Hepatocyte (in vitro differentiated cells): Measurements from ENCODE around the gene ZP2. TPM values are rescaled to one million over a fixed set of nuclear protein-coding genes. Genes with fewer than 3 reads are reported as not detected.
"Not testable (repeated sequence)": the region's sequence is repeated elsewhere in the genome, so short reads cannot be mapped to it uniquely, and the experiment has no call there.

ENCODE experiments used
- DNase-seq: peaks from one replicate; pipeline ENCODE4 v3.0.0-alpha.2; 2016; ENCODE audit warnings: low spot score
- H2AFZ ChIP-seq: fragments of 200-600 bp; sonication (generic); 2 replicates; pipeline ENCODE4 v1.6.0; 2016; ENCODE audit warnings: antibody characterized with exemption, mild to moderate bottlenecking
- H3K27ac ChIP-seq: fragments of 200-600 bp; sonication (generic); 2 replicates; pipeline ENCODE4 v1.5.1; 2016; ENCODE audit warnings: mild to moderate bottlenecking
- H3K27me3 ChIP-seq: fragments of 200-600 bp; sonication (generic); 2 replicates; pipeline ENCODE4 v1.6.1; 2016
- H3K36me3 ChIP-seq: fragments of 200-600 bp; sonication (generic); replicated peaks from 2 replicates; pipeline ENCODE4 v1.5.1; 2016; ENCODE audit warnings: low read depth; ENCODE audit not compliant: insufficient read depth
- H3K4me1 ChIP-seq: fragments of 200-600 bp; sonication (generic); 2 replicates; pipeline ENCODE4 v1.5.1; 2016; ENCODE audit warnings: mild to moderate bottlenecking, moderate library complexity; ENCODE audit not compliant: insufficient read depth
- H3K4me2 ChIP-seq: fragments of 200-600 bp; sonication (generic); 2 replicates; pipeline ENCODE4 v1.6.0; 2016
- H3K4me3 ChIP-seq: fragments of 200-600 bp; sonication (generic); 2 replicates; pipeline ENCODE4 v1.5.1; 2016; ENCODE audit warnings: mild to moderate bottlenecking
- H3K79me2 ChIP-seq: fragments of 200-600 bp; sonication (generic); 2 replicates; pipeline ENCODE4 v1.6.0; 2017; ENCODE audit warnings: mild to moderate bottlenecking
- H3K9me2 ChIP-seq: fragments of 200-600 bp; sonication (generic); replicated peaks from 2 replicates; pipeline ENCODE4 v1.6.0; 2017; ENCODE audit warnings: mild to moderate bottlenecking; ENCODE audit not compliant: insufficient read depth
- H3K9me3 ChIP-seq: fragments of 200-600 bp; sonication (generic); 2 replicates; pipeline ENCODE4 v1.5.1; 2016; ENCODE audit warnings: low read depth, mild to moderate bottlenecking
- H4K20me1 ChIP-seq: fragments of 200-600 bp; sonication (generic); 2 replicates; pipeline ENCODE4 v1.6.0; 2016; ENCODE audit warnings: mild to moderate bottlenecking; ENCODE audit not compliant: insufficient read depth, poor library complexity, severe bottlenecking
- EZH2 ChIP-seq: fragments of 200-600 bp; sonication (generic); IDR thresholded peaks from 2 replicates; pipeline ENCODE4 v1.6.1; 2016; ENCODE audit warnings: antibody characterized with exemption, mild to moderate bottlenecking, borderline replicate concordance
- EZH2phosphoT487 ChIP-seq: fragments of 200-600 bp; sonication (generic); IDR thresholded peaks from one replicate; pipeline ENCODE4 v1.6.1; 2018; ENCODE audit warnings: antibody characterized with exemption, mild to moderate bottlenecking, low read depth, moderate library complexity; ENCODE audit not compliant: unreplicated experiment, severe bottlenecking
- WGBS: methylation state at CpG from one replicate; pipeline ENCODE4 v1.1.6; 2016; ENCODE audit warnings: low lambda C conversion rate; ENCODE audit errors: missing lambda C conversion rate; 5-methylcytosine and 5-hydroxymethylcytosine counted together
- polyA plus RNA-seq: library from polyadenylated mRNA; unstranded; fragments of >200 nt; fragmentation: Nextera tagmentation; extraction: Ambion mirVana; gene quantifications from 2 replicates; pipeline ENCODE4 v1.2.1, GENCODE V29; 2016
- total RNA-seq: library from RNA; depleted of rRNA; stranded (reverse); fragments of >200 nt; gene quantifications from 2 replicates; pipeline ENCODE4 v1.2.3, GENCODE V29; 2014
- TF ChIP-seq, protein P1 (sequence below): fragments of 200-600 bp; sonication (generic); IDR thresholded peaks from 2 replicates; pipeline ENCODE4 v1.5.1; 2016; ENCODE audit warnings: antibody characterized with exemption, mild to moderate bottlenecking; ENCODE audit not compliant: poor library complexity

Gene ZP2
- total and polyA plus RNA-seq, 2 experiments from 2014 or later, result 0.20 TPM; not detected in 1

- 93% methylated on average over 1 of the region's 1 CpG for WGBS
Observed at GRCh38 chr16:21197112-21197511, 14.3 kb downstream of the ZP2 start.

DNA sequence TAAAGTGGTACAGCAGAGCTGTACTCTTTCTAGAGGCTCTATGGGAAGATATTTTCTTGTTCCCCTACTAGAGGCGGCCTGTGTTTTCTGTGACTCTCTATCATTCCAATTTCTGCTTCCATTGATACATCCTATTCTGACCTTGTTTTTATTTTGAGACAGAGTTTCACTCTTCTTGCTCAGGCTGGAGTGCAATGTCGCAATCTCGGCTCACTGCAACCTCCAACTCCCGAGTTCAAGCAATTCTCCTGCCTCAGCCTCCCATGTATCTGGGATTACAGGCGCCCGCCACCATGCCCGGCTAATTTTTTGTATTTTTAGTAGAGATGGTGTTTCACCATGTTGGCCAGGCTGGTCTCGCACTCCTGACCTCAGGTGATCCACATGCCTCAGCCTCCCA lies 16.0 kb downstream of the ZP2 start:
- H3K9me3 ChIP-seq, H3K4me3 ChIP-seq, H3K27me3 ChIP-seq, DNase-seq, H4K20me1 ChIP-seq, H3K4me1 ChIP-seq, H3K36me3 ChIP-seq, H3K9me2 ChIP-seq, H3K27ac ChIP-seq, H3K79me2 ChIP-seq, H3K4me2 ChIP-seq, H2AFZ ChIP-seq: not testable (repeated sequence)
- 93% methylated on average over 8 of the region's 8 CpGs for WGBS

More at GRCh38 chr16:21197112-21197511, 14.3 kb downstream of the ZP2 start:
- DNase-seq, result no peak
- H3K27me3 ChIP-seq, result no peaks in the 10 kb centered on the region
- H3K9me3 ChIP-seq, result no peaks in the 10 kb centered on the region
- H3K4me3 ChIP-seq, result no peak overlapping the region
- no peaks in the 10 kb centered on the region for H3K79me2 ChIP-seq
- no peaks in the 10 kb centered on the region for H3K9me2 ChIP-seq
- H3K27ac ChIP-seq, result no peak overlapping the region
- H3K4me2 ChIP-seq, result no peak overlapping the region
- TF ChIP-seq EZH2 (no peak), EZH2phosphoT487 (no peak)
- TF ChIP-seq, protein P1, sequence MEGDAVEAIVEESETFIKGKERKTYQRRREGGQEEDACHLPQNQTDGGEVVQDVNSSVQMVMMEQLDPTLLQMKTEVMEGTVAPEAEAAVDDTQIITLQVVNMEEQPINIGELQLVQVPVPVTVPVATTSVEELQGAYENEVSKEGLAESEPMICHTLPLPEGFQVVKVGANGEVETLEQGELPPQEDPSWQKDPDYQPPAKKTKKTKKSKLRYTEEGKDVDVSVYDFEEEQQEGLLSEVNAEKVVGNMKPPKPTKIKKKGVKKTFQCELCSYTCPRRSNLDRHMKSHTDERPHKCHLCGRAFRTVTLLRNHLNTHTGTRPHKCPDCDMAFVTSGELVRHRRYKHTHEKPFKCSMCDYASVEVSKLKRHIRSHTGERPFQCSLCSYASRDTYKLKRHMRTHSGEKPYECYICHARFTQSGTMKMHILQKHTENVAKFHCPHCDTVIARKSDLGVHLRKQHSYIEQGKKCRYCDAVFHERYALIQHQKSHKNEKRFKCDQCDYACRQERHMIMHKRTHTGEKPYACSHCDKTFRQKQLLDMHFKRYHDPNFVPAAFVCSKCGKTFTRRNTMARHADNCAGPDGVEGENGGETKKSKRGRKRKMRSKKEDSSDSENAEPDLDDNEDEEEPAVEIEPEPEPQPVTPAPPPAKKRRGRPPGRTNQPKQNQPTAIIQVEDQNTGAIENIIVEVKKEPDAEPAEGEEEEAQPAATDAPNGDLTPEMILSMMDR, result no peak
- H3K4me1 ChIP-seq, result no peaks in the 10 kb centered on the region
- no peaks in the 10 kb centered on the region for H4K20me1 ChIP-seq
- H2AFZ ChIP-seq, result no peak overlapping the region
- no peaks in the 10 kb centered on the region for H3K36me3 ChIP-seq

GRCh38 chr16:21194771-21195301 lies 16.5 kb downstream of the ZP2 start:
- Histone ChIP-seq H3K36me3 (no peaks in the 10 kb centered on the region), H3K79me2 (no peaks in the 10 kb centered on the region), H3K27ac (no peak overlapping the region), H3K9me2 (no peaks in the 10 kb centered on the region), H3K4me3 (no peak overlapping the region), H3K4me2 (no peak overlapping the region), H3K4me1 (no peaks in the 10 kb centered on the region), H3K9me3 (no peaks in the 10 kb centered on the region), H4K20me1 (no peaks in the 10 kb centered on the region), H3K27me3 (no peaks in the 10 kb centered on the region), H2AFZ (no peak overlapping the region)
- TF ChIP-seq EZH2 (no peak), EZH2phosphoT487 (no peak)
- TF ChIP-seq, protein P1, result no peak
- DNase-seq, result no peak
- WGBS, result 72% methylated on average over 6 of the region's 6 CpGs

- no peak overlapping the region for H3K27ac ChIP-seq
- H3K9me2 ChIP-seq, result no peaks in the 10 kb centered on the region
- no peaks in the 10 kb centered on the region for H3K27me3 ChIP-seq
- TF ChIP-seq, protein P1, result no peak
- no peak for TF ChIP-seq EZH2phosphoT487
- no peak for TF ChIP-seq EZH2
- no peak overlapping the region for H3K4me3 ChIP-seq
- no peaks in the 10 kb centered on the region for H3K36me3 ChIP-seq
- no peak overlapping the region for H3K4me2 ChIP-seq
- no peak for DNase-seq
- H3K4me1 ChIP-seq, result no peaks in the 10 kb centered on the region
- no peaks in the 10 kb centered on the region for H4K20me1 ChIP-seq
- H2AFZ ChIP-seq, result no peak overlapping the region
- H3K9me3 ChIP-seq, result no peaks in the 10 kb centered on the region
- 89% methylated on average over 1 of the region's 1 CpG for WGBS
- no peaks in the 10 kb centered on the region for H3K79me2 ChIP-seq
Observed at GRCh38 chr16:21192991-21193390, 18.4 kb downstream of the ZP2 start.
